ENCODE results near the gene TMEM150B.

GRCh38 chr19:55273978-55274707 lies 51.0 kb downstream of the TMEM150B start:
- TF ChIP-seq EZH2 (IDR thresholded peaks at IDR 0.05; ENCODE audit: borderline replicate concordance, low read depth, low read length, severe bottlenecking) (no peak), POLR2AphosphoS5 (IDR thresholded peaks at IDR 0.05; ENCODE audit: insufficient read depth, low read depth, low read length) (no peak), CTCF (IDR thresholded peaks at IDR 0.05; ENCODE audit: extremely low read depth in 1 of 2, insufficient read depth in 1 of 2, low read depth in 1 of 2, low read length in 2 of 2) (no peak), POLR2A (IDR thresholded peaks at IDR 0.05; ENCODE audit: low read depth, low read length) (no peak), MAX (IDR thresholded peaks at IDR 0.05; ENCODE audit: insufficient read depth, insufficient read length) (no peak), MYC (IDR thresholded peaks at IDR 0.05; ENCODE audit: low read depth, low read length) (no peak), JUN (IDR thresholded peaks at IDR 0.05; ENCODE audit: borderline replicate concordance, insufficient read depth, insufficient read length, low read depth) (no peak), FOS (IDR thresholded peaks at IDR 0.05; ENCODE audit: borderline replicate concordance, insufficient read depth, low read length) (no peak), GATA2 (IDR thresholded peaks at IDR 0.05; ENCODE audit: insufficient read depth, insufficient read length, low read depth, low read length) (no peak)
